GM12801 (cell line): ENCODE measurements around the gene ACTMAP.

Experiments
- TF ChIP-seq, protein P1 (sequence below): IDR thresholded peaks from one replicate; pipeline ENCODE4 v1.5.1; 2011; ENCODE audit warnings: control low read depth; ENCODE audit not compliant: insufficient read length; ENCODE audit errors: extremely low read depth

Gene ACTMAP

DNA sequence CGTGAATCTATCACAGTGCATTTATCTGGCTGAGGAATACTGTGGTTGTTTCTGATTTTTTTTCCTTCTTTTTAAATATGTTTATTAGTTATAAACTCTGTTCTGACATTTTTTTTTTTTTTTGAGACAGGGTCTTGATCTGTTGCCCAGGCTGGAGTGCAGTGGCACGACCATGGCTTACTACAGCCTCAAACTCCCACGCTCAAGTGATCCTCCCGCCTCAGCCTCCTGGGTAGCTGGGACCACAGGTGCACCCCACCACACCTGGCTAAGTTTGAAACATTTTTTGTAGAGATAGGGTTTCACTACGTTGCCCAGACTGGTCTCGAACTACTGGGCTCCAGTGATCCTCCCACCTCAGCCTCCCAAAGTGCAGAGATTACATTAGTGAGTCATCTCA lies 53.3 kb downstream of the ACTMAP start:
- TF ChIP-seq, protein P1, sequence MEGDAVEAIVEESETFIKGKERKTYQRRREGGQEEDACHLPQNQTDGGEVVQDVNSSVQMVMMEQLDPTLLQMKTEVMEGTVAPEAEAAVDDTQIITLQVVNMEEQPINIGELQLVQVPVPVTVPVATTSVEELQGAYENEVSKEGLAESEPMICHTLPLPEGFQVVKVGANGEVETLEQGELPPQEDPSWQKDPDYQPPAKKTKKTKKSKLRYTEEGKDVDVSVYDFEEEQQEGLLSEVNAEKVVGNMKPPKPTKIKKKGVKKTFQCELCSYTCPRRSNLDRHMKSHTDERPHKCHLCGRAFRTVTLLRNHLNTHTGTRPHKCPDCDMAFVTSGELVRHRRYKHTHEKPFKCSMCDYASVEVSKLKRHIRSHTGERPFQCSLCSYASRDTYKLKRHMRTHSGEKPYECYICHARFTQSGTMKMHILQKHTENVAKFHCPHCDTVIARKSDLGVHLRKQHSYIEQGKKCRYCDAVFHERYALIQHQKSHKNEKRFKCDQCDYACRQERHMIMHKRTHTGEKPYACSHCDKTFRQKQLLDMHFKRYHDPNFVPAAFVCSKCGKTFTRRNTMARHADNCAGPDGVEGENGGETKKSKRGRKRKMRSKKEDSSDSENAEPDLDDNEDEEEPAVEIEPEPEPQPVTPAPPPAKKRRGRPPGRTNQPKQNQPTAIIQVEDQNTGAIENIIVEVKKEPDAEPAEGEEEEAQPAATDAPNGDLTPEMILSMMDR: no peak

DNA sequence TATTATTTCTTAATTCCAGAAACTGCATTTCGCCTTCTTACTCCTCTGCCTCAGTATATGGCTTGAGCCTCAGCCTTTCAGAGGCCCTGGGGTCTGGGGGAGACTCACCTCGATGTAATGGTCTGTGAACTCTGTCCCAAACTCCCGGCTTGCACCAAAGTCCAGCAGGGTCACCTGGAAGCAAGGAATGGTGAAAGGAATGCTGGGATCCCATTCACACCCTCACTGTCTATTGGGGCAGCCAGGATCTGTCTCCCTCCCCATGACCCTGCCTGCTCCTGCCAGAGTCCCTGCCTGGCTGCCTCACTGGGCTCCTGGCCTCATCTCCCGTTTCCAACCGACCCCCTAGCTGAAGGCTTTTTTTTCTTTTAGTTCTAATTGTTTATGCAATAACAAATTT lies 54.4 kb downstream of the ACTMAP start:
- TF ChIP-seq, protein P1: no peak

DNA sequence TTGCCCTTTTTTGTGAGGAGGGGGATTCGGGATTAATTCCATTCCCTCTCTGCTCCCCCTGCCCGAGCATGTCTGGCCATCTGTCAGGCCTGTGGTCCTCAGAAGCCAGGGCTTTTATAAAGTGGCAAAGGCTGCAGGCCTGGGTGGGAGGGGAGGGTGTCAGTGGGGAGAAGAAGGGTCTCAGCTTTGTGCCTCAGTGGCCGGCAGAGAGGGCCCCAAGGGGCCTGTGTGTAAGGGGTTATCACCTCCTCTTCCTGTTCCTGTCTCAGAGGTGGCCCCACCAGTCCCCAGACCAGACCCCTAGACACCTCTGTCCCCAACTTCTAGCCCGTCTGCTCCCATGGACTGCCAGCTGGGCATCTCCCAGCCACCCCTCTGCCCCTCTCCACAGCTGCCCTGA lies 56.4 kb downstream of the ACTMAP start:
- TF ChIP-seq, protein P1: no peak

DNA sequence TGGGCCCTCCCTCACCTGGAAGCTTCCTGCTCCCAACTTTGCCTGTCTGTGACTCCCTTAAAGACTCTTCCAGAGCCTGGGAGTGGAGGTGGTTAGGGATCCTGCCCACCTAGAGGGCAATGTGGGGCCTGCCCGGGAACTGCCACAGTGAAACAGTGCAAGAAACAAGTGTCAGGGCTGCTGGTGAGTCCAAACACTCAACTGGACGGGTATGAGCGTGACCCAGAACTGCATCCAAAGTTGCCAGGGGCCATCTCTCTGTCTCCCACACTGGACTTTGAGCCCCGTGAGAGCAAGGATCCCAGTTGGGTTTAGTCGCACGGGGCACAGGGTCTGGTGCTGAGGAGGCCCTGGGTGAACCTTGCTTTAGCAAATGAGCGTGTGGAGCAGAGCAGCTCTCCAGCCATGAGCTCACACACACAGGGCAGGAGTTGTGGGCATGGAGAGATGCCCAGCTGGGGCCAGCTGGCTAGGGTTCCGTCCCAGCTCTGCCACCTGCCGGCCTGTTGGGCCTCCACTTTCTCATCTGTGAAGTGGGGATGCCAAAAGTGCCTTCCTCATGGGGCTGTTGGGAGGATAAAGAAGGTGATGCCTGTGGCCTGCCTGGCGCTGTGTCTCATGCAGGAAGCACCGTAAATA lies 57.0 kb downstream of the ACTMAP start:
- TF ChIP-seq, protein P1: no peak

DNA sequence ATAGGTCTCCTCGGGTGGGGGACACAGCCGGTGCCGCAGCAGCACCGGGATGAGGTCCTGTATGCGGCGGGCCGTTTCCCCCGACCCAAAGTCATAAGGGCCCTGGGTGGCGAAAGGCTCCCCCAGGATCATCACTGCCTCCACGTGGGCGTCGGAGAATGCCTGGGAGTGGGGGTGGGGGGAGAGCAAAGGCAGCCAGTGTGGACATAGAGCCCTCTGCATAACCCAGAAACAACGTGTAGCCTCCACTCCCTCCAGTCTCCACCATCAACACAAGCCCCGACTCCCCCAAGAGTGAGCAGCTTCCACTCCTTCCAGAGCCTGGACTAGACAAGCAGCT lies 58.1 kb downstream of the ACTMAP start:
- TF ChIP-seq, protein P1: no peak

DNA sequence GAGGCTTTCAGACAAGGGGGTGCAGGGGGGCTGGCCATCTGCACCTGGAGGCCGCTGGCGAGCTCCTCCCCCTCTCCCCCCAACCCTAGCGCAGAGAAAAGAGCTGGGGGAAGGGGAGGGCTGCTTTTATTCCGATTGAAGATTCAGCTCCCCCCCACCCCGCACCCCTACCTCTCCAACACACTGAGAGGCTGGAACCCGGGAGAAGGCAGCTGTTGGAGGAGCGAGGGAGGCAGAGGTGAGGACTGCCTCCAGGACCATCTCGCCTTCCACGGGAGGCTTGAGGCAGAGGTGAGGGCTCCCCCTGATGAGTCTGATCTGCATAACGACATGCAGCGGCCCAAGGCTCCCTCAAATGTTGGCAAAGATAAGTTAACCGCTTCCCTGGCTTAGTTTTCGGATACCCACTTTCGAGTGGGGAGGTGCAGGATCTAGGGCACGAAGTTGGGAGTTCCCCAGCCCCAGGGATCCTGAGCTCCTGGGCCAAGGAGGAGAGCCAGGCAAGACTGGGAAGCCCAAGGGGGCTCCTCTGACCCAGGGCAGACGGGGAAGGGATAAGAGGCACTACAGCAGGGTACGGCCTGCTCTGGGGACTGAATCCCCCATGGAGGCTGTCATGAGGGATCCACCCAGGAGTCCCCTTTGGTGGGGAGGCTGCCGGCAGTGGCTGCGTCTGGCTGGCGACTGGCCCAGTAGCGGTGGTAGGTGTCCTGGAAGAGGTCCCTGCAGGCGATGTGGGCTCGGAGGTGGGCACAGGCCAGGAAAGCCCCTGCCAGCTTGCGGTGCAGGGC lies 58.7 kb downstream of the ACTMAP start:
- TF ChIP-seq, protein P1: no peak
